Stimulated activated CD8-positive, alpha-beta memory T cell treated with anti-CD3 and anti-CD28 coated beads, Interleukin-7, amount 100 ng/mL, for 4 hours (primary cell): ENCODE results near the gene CNR2.
A peak's percentile ranks its signal among the peaks of the same experiment; 100 is the strongest.
"Not testable (repeated sequence)": the region's sequence is repeated elsewhere in the genome, so short reads cannot be mapped to it uniquely, and the experiment has no call there.

Experiments
- DNase-seq, 2 donors: peaks; one replicate each; pipeline ENCODE4 v3.0.0-alpha.2; 2020; ENCODE audit warnings: low read depth in 2 of 2

CNR2 gene

GRCh38 chr1:23836037-23836436 is 77.1 kb downstream of the CNR2 start:
- no peak for DNase-seq

GRCh38 chr1:23834156-23834555 is 79.0 kb downstream of the CNR2 start:
- not testable (repeated sequence) for DNase-seq

- DNase-seq: no peak
Measured at GRCh38 chr1:23827717-23828116, 85.4 kb downstream of the CNR2 start.

GRCh38 chr1:23826590-23826989 is 86.6 kb downstream of the CNR2 start:
- not testable (repeated sequence) for DNase-seq

GRCh38 chr1:23825762-23826522 is 87.2 kb downstream of the CNR2 start:
- no peak for DNase-seq

- DNase-seq: peak; percentile 80 to 87
Measured at GRCh38 chr1:23825076-23825761, 87.9 kb downstream of the CNR2 start, which contains the start of gene HMGCL. TSS of gene HMGCL (minus strand) at chr1:23825429. CDS start at chr1:23825415, 14 bp downstream.

- no peak for DNase-seq
Measured at GRCh38 chr1:23824711-23825075, 88.5 kb downstream of the CNR2 start.

- no peak for DNase-seq
Measured at GRCh38 chr1:23823767-23824166, 89.4 kb downstream of the CNR2 start.
